Frontal cortex (tissue), 4 donors: ENCODE data around the gene SNAP23. TPM values are rescaled to one million over a fixed set of nuclear protein-coding genes. Genes with fewer than 3 reads are reported as not detected.
"Not testable (repeated sequence)": the region's sequence is repeated elsewhere in the genome, so short reads cannot be mapped to it uniquely, and the experiment has no call there.

Experiments used
- DNase-seq, 2 donors: peaks; one replicate each; pipeline ENCODE4 v3.0.0; 2012; ENCODE audit warnings: low spot score in 2 of 2
- FAIRE-seq: peaks from 2 replicates; lab custom pipeline; 2012; peaks lifted over from hg19 to GRCh38; lab: Jason Lieb, UNC
- total RNA-seq: library from RNA; depleted of rRNA; stranded (reverse); fragments of >200 nt; gene quantifications from one replicate; pipeline ENCODE4 v1.2.3, GENCODE V29; 2014
- donor health status: control.
- donor health status: control.
- donor health status: control.

SNAP23 gene
- total RNA-seq, 1 donor from 2014 or later: 22.4 TPM

- DNase-seq (no peak), FAIRE-seq (no peak)
Observed at GRCh38 chr15:42549741-42550392, 54.4 kb downstream of the SNAP23 start.

GRCh38 chr15:42553554-42553953, 58.1 kb downstream of the SNAP23 start:
- FAIRE-seq (no peak), DNase-seq (no peak)

GRCh38 chr15:42556550-42557207, 61.2 kb downstream of the SNAP23 start:
- FAIRE-seq, DNase-seq: not testable (repeated sequence)

- no peak for FAIRE-seq
Observed at GRCh38 chr15:42558739-42559138, 63.3 kb downstream of the SNAP23 start.

GRCh38 chr15:42575188-42576039, 80.0 kb downstream of the SNAP23 start, which contains the start of gene STARD9:
TSS of gene STARD9 (plus strand) at chr15:42575606. CDS start at chr15:42575716, 110 bp downstream.
- DNase-seq (peak; percentile 98), FAIRE-seq (no peak)

More at GRCh38 chr15:42558739-42559138, 63.3 kb downstream of the SNAP23 start:
- no peak for DNase-seq

GRCh38 chr15:42576040-42576594, 80.7 kb downstream of the SNAP23 start:
- FAIRE-seq: no peak

GRCh38 chr15:42576776-42577175, 81.3 kb downstream of the SNAP23 start:
- FAIRE-seq (no peak), DNase-seq (no peak)

More at GRCh38 chr15:42576040-42576594, 80.7 kb downstream of the SNAP23 start:
- DNase-seq: no peak

- DNase-seq (no peak), FAIRE-seq (no peak)
Observed at GRCh38 chr15:42577514-42578031, 82.1 kb downstream of the SNAP23 start.

GRCh38 chr15:42578984-42579537, 83.6 kb downstream of the SNAP23 start:
- FAIRE-seq (no peak), DNase-seq (no peak)

- DNase-seq (peak; percentile 72 to 73), FAIRE-seq (no peak)
Observed at GRCh38 chr15:42581272-42581730, 85.9 kb downstream of the SNAP23 start.

Other genes with a start within 250 kb of the SNAP23 start
- gene GANC, start 222.4 kb upstream of the SNAP23 start, total RNA-seq: 7.7 TPM
- 68.1 TPM for gene TMEM87A, start 222.2 kb upstream of the SNAP23 start, total RNA-seq
- 2.0 TPM for gene CAPN3, start 136.1 kb upstream of the SNAP23 start, total RNA-seq
- 39.1 TPM for gene ZNF106, start 4.5 kb upstream of the SNAP23 start, total RNA-seq
- 14.3 TPM for gene LRRC57, start 53.2 kb downstream of the SNAP23 start, total RNA-seq
- 60.7 TPM for gene HAUS2, start 53.2 kb downstream of the SNAP23 start, total RNA-seq
- gene STARD9, start 80.0 kb downstream of the SNAP23 start, total RNA-seq: 5.3 TPM
- gene CDAN1, start 241.5 kb downstream of the SNAP23 start, total RNA-seq: 9.8 TPM